Hypothalamus (tissue), 51 donors: ENCODE results near the gene EPHB1.

Source experiments
- DNase-seq, 51 donors: peaks; one replicate each; lab custom pipeline; 2025; lab: John Stamatoyannopoulos, UW

EPHB1 gene

GRCh38 chr3:134874737-134875413 is 79.8 kb downstream of the EPHB1 start:
- DNase-seq, result no peak

DNA sequence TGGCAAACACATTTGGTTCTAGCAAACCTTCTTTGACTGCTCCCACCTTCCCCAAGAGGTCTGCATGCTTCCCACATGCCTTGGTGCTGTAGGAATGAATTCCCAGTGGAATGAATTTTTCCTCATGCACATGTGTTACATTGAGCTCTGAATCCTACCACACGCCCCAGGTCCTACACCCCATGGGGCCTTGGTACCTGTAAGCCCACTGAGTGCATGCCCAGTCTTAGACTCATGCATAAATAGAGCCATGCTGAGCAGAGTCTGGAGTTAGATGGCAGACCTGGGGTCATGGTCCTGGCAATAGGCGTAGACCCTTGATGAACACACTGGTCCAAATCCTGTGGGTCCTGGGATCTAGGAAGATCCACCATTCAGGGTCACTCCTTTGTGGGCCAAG is 81.8 kb downstream of the EPHB1 start:
- DNase-seq, result no peak

DNA sequence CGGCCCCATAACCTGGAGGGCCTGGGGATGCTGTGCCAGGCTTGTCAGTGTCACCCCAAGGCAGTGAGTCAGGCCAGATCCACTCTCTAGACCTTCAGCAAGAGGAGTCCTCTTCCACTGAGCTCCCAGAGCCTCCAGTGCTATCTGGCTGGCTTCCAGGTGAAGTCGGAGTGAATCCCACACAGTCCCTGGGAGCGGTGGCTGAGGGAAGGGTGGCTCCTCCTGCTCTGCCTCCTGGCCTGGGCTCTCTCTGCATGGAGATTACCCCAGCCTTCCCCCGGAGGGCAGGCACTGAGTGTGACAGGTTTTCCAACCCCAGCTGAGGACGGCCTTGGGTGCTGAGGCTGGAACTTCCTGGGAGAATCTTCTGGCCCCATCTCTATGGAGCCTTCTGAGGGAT is 82.7 kb downstream of the EPHB1 start:
- DNase-seq, result no peak

- peak in 10 of 51 donors; percentile 8 to 39 (median 23) for DNase-seq
These were observed 84.9 kb downstream of the EPHB1 start for GRCh38 chr3:134879990-134880389.

DNA sequence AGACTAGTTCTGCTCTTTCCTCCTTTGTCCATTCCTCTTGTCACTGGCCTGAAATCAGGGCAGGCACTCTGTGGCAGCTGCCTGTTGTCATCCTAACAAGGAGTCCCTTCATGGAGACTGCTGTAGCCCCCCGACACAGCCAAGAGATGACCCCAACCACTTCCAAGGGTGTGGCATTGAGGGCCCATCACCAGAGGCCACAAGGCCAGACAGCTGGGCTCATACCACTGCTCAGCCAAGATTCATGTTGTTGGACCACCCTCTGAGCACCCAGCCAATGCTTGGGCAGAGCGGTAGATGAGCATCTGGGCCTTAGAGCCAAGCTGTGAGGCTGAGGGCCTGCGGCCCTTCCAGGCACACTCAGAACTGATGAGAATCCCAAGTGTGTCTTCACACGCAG is 85.4 kb downstream of the EPHB1 start:
- no peak for DNase-seq

DNA sequence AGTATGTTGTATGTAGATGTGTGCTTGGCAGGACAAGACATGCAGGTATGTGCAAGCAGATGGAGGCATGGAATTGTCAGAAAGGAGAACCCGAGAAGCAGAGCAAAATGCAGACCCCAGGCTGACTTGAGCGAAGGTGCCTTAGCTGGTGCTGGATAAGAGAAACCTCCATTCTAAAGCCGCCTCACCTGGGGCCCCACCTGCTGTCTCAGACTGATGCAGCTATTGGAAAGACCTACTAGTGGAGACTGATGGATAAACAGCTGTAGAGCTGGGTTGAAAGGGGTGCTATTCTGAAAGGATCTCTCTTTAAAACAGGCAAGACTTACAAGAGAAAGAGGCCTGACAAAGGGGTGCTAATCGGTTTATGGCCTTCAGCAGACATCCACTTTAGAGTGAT is 86.2 kb downstream of the EPHB1 start:
- DNase-seq, result no peak

GRCh38 chr3:134883697-134884385 is 88.8 kb downstream of the EPHB1 start:
- DNase-seq, result no peak

- no peak for DNase-seq
These were observed 91.0 kb downstream of the EPHB1 start for GRCh38 chr3:134885877-134886621.

GRCh38 chr3:134886991-134887390 is 91.9 kb downstream of the EPHB1 start:
- no peak for DNase-seq

GRCh38 chr3:134887536-134887935 is 92.5 kb downstream of the EPHB1 start:
- DNase-seq, result no peak

DNA sequence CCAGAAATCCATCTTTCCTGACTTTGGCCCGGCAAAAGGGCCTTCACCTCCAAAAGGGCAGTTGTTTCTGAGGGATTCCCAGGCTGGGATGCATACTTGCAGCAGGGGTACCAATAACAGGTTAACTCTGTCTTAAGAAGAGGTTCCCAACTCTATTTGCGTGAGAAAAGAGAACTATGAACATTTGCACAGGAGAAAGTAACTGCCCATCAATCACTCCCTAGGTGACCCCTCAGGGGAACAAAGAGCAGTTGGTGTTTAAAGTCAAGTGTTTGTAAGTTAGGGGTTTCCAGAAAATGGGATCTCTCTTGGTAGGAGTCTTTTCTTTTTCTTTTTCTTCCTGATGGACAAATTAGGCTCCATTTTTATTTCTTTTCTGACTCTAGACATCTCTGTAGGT is 97.3 kb downstream of the EPHB1 start:
- no peak for DNase-seq

GRCh38 chr3:134892761-134893160 is 97.7 kb downstream of the EPHB1 start:
- DNase-seq, result no peak

DNA sequence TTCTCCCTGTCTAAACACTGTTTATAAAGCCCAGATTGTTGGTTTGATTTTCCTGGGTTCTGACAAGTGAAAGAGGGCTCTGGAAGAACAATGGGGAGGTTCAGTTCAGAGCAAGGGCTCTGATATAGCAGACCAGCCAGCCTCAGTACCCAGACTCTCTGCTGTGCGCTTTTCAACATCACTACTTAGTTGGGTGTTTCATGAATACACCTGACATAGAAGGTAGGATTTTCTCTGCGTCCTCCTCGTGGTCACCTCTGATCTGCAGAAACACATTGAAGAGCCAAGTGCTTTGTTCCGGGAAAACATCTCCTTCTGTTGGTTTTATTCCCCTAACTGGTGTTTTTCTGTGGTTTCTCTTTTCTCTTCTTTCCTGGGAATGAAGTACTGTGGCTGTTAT is 99.5 kb downstream of the EPHB1 start:
- no peak for DNase-seq

DNA sequence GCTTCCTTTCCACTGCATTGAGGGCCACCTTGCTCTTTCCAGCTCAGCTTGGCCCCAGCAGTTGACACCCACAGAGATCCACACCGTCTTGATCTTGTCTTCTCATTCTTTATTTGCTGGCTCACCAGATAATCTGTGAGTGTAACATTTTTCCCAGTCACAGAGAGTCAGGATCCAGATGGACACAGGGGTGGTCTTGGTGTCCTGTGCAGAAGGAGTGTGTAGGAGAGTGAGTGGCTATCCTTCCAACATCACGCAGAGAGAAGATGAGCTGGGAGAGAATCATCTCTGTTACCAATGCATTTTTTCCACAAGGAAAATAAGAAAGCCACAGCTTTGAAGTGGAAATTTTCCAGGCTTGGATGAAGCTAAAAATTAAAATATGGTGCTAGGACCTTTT is 100.1 kb downstream of the EPHB1 start:
- DNase-seq, result no peak

DNA sequence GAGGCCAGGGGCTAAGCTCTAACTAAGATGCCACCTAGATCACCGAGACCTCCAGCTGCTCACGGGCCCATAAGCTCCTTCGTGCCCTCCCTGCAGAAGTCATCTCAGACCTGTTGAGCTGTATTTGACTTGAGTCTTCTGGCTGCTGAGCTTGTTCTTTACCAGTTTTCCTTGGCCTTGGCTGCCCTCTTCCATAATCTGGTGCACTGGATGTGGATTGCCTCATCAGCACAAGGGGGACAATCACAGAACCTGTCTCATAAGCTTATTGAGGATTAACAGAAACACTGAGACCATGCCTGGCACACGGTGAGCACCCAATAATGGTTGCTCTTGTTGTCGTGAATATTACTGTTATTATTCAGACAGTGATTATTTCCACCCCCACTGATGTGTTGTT is 101.1 kb downstream of the EPHB1 start:
- no peak for DNase-seq

DNA sequence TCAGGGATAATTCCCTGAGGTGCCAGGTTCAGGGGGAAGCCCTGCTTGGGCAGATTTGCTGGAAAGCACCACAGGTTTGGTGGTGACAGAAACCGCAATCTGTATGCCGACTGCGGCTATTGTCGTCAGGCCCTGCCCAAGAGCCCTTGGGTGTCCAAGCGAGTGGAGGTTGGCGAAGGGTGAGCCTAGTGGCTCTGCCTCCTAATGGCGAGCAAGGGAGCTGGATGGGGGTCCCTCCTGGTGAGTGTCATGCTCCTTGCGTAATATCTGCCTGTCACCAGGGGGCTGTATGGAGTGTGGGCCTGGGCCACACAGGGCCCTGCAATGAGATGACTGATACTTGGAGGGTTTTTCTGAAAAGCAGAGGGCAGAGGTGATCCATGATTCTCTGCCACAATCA is 101.6 kb downstream of the EPHB1 start:
- DNase-seq, result no peak

DNA sequence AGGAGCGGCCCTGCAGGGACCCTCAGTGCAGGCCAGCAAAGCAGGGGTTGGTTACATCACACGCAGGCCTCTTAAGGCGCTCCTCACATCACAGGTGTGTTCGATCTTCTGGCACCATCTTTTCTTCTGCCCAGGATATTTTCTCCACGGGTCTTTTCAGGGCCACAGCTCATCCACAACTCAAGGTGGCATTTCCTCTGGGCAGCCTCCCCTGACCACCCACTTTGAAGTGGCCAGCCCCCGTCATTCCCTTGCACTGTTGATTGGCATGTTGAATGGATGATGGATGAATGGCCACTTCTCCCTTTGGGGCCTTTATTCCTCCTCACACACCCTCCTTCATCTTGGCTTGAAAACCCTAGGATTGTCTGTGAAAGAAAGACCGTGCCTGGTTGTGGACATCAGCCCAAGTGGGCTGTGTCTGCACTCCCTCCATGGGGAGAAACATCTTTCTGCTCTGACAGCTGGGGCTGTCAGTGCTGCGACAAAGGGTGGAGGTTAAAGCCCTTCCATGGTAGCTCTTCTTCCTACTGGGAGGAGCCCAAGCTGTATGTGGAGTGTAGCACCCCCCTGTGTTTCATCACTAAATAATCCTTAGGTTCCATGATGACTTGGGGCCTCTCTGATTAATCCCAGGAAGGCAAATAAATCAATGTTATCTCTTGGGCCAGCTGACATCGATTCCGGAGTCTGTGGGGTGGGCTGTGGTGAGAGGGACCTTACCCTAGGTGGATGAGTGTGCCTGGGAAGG is 102.5 kb downstream of the EPHB1 start:
- no peak for DNase-seq

DNA sequence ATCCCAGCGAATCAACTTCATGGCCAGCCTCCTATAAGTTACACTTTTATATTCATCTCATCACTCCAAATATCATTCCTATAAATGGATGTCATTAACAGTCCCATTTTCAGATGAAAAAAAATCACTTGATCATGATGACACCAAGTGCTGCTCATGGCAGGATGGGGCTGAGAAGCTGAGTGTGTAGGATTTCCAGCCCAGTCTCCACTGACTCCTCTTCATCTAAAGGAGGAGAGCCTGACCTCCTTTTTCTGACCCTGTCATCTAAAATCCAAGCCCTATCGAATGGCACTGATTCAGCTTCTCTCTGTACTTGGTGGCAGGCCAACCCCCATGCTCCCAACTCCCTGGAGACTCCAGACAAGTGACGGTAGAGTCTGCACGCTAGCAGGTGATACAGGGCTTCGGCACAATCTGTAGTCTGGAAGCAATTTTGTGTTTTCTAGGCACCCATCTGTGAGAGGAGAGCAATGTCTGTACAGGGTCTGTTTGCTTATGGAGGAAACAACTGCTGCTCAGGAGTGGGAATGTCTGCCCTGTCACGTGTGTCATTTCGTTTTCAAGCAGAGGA is 103.2 kb downstream of the EPHB1 start:
- DNase-seq, result no peak

DNA sequence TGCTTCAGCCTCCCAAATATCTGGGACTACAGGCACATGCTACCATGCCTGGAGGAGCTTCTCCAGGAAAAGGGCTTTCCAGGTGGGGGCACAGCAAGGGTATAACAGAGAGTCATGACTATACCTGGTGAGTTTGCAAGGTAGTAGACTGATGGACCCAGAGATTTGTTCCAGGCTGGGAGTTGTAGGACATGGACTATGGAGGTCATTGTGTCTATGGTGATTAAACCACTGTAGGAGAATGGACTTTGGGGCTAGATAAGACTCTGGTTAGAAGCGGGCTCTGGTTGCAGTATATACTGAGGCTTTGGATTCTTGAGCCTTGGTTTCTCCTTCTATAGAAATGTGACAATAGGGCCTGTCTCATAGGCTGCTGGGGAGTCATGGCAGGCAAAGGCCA is 104.7 kb downstream of the EPHB1 start:
- DNase-seq, result no peak

GRCh38 chr3:134900482-134900881 is 105.4 kb downstream of the EPHB1 start:
- no peak for DNase-seq

- peak in 1 of 51 donors; percentile 21 for DNase-seq
These were observed 106.4 kb downstream of the EPHB1 start for GRCh38 chr3:134901461-134901860.
